Mesendoderm (in vitro differentiated cells): Measurements from ENCODE around the gene ATCAY.

Experiments used
- DNase-seq: peaks from one replicate; pipeline ENCODE4 v3.0.0; 2013
- H2AK5ac ChIP-seq: 2 replicates; pipeline ENCODE4 v1.6.1; 2013; ENCODE audit warnings: low read length, inconsistent platforms
- H2BK120ac ChIP-seq: 2 replicates; pipeline ENCODE4 v1.6.1; 2013; ENCODE audit warnings: low read depth, mild to moderate bottlenecking, low read length, moderate library complexity, mixed read lengths
- H2BK15ac ChIP-seq: replicated peaks from 2 replicates; pipeline ENCODE4 v1.6.1; 2013; ENCODE audit warnings: low read depth, mild to moderate bottlenecking, moderate library complexity
- H2BK5ac ChIP-seq: 2 replicates; pipeline ENCODE4 v1.6.1; 2013; ENCODE audit warnings: low read length, inconsistent platforms
- H3K18ac ChIP-seq: 2 replicates; pipeline ENCODE4 v1.6.1; 2013; ENCODE audit warnings: mild to moderate bottlenecking, low read length, mixed read lengths
- H3K23ac ChIP-seq: one replicate; pipeline ENCODE4 v1.6.1; 2013; ENCODE audit warnings: low read length
- H3K27ac ChIP-seq: 2 replicates; pipeline ENCODE4 v1.5.1; 2013; ENCODE audit warnings: low read depth, mild to moderate bottlenecking, inconsistent platforms, low read length, moderate library complexity
- H3K27me3 ChIP-seq: 2 replicates; pipeline ENCODE4 v1.6.1; 2013; ENCODE audit warnings: low read length, control low read depth, mild to moderate bottlenecking, inconsistent platforms; ENCODE audit not compliant: insufficient read depth, poor library complexity
- H3K36me3 ChIP-seq: 2 replicates; pipeline ENCODE4 v1.6.1; 2013; ENCODE audit warnings: low read length, inconsistent platforms; ENCODE audit not compliant: control insufficient read depth, insufficient read depth
- H3K4ac ChIP-seq: one replicate; pipeline ENCODE4 v1.6.1; 2013; ENCODE audit warnings: low read depth, mild to moderate bottlenecking, low read length, moderate library complexity
- H3K4me1 ChIP-seq: 2 replicates; pipeline ENCODE4 v1.6.1; 2013; ENCODE audit warnings: low read depth, low read length, inconsistent platforms; ENCODE audit not compliant: control insufficient read depth
- H3K4me2 ChIP-seq: 2 replicates; pipeline ENCODE4 v1.6.1; 2013; ENCODE audit warnings: low read length
- H3K4me3 ChIP-seq: 2 replicates; pipeline ENCODE4 v1.5.1; 2013; ENCODE audit warnings: mild to moderate bottlenecking, low read length
- H3K56ac ChIP-seq: one replicate; pipeline ENCODE4 v1.6.1; 2013; ENCODE audit warnings: low read length
- H3K79me1 ChIP-seq: 2 replicates; pipeline ENCODE4 v1.6.1; 2013; ENCODE audit warnings: low read length, inconsistent platforms
- H3K79me2 ChIP-seq: 2 replicates; pipeline ENCODE4 v1.6.1; 2013; ENCODE audit warnings: mild to moderate bottlenecking, low read length; ENCODE audit not compliant: control insufficient read depth, insufficient read depth
- H3K9ac ChIP-seq: 2 replicates; pipeline ENCODE4 v1.6.1; 2013; ENCODE audit warnings: low read length, inconsistent platforms
- H4K5ac ChIP-seq: one replicate; pipeline ENCODE4 v1.6.1; 2013; ENCODE audit warnings: low read length
- H4K8ac ChIP-seq: one replicate; pipeline ENCODE4 v1.6.1; 2013; ENCODE audit warnings: low read depth, mild to moderate bottlenecking, control low read depth, low read length, moderate library complexity
- WGBS: extraction: QIAGEN DNeasy Blood & Tissue Kit; methylation state at CpG from one replicate; pipeline ENCODE4 v1.1.7; 2013; ENCODE audit warnings: low lambda C conversion rate, missing lambda C conversion rate; ENCODE audit not compliant: insufficient coverage; ENCODE audit errors: extremely low coverage; 5-methylcytosine and 5-hydroxymethylcytosine counted together

The ATCAY gene

GRCh38 chr19:3968556-3969434 is 88.3 kb downstream of the ATCAY start:
- no peak overlapping the region for H2BK15ac ChIP-seq
- H4K8ac ChIP-seq: no peak overlapping the region
- H3K9ac ChIP-seq: peak overlapping the region; percentile 80
- WGBS: no CpG with 5 or more reads among the region's 9 CpGs
- no peak overlapping the region for H3K4ac ChIP-seq
- H3K4me3 ChIP-seq: no peak overlapping the region
- H2AK5ac ChIP-seq: no peak overlapping the region
- H3K79me1 ChIP-seq: peaks cover 14% of the 10 kb centered on the region
- peaks cover 4% of the 10 kb centered on the region for H3K4me1 ChIP-seq
- peak overlapping the region; percentile 99 for H3K4me2 ChIP-seq
- no peak overlapping the region for H2BK120ac ChIP-seq
- H3K79me2 ChIP-seq: peaks cover 41% of the 10 kb centered on the region
- H3K36me3 ChIP-seq: peaks cover 6% of the 10 kb centered on the region
- peak overlapping the region; percentile 88 for H3K27ac ChIP-seq
- no peak overlapping the region for H2BK5ac ChIP-seq
- H3K18ac ChIP-seq: peak overlapping the region; percentile 39
- no peaks in the 10 kb centered on the region for H3K27me3 ChIP-seq
- no peak overlapping the region for H4K5ac ChIP-seq
- DNase-seq: peak; percentile 100
- H3K23ac ChIP-seq: no peak overlapping the region
- peak overlapping the region; percentile 69 for H3K56ac ChIP-seq

GRCh38 chr19:3969435-3970312 is 89.2 kb downstream of the ATCAY start:
- Histone ChIP-seq H2BK15ac (no peak overlapping the region), H3K4me2 (peak overlapping the region; percentile 99), H3K4me3 (peak overlapping the region; percentile 75), H3K27me3 (no peaks in the 10 kb centered on the region), H3K9ac (peak overlapping the region; percentile 80), H3K79me2 (peaks cover 41% of the 10 kb centered on the region), H3K23ac (no peak overlapping the region), H2BK120ac (no peak overlapping the region), H3K56ac (peak overlapping the region; percentile 96), H3K4me1 (peaks cover 4% of the 10 kb centered on the region), H3K4ac (no peak overlapping the region), H4K8ac (no peak overlapping the region), H3K27ac (peak overlapping the region; percentile 88), H2AK5ac (no peak overlapping the region), H3K36me3 (peaks cover 5% of the 10 kb centered on the region), H4K5ac (no peak overlapping the region), H2BK5ac (peak overlapping the region; percentile 35), H3K18ac (peak overlapping the region; percentile 39), H3K79me1 (peaks cover 14% of the 10 kb centered on the region)
- DNase-seq: peak; percentile 89
- WGBS: no CpG with 5 or more reads among the region's 23 CpGs

- Histone ChIP-seq H3K27ac (peak overlapping the region; percentile 67), H3K79me1 (peaks cover 14% of the 10 kb centered on the region), H2AK5ac (no peak overlapping the region), H2BK15ac (no peak overlapping the region), H3K36me3 (peaks cover 5% of the 10 kb centered on the region), H3K4me3 (peak overlapping the region; percentile 75), H3K4me1 (peaks cover 4% of the 10 kb centered on the region), H3K18ac (peak overlapping the region; percentile 92), H4K8ac (no peak overlapping the region), H3K27me3 (no peaks in the 10 kb centered on the region), H3K79me2 (peaks cover 41% of the 10 kb centered on the region), H3K23ac (no peak overlapping the region), H2BK120ac (peak overlapping the region; percentile 23), H3K56ac (peak overlapping the region; percentile 96), H2BK5ac (no peak overlapping the region), H3K9ac (peak overlapping the region; percentile 80), H3K4me2 (peak overlapping the region; percentile 99), H3K4ac (peak overlapping the region; percentile 74), H4K5ac (no peak overlapping the region)
- WGBS: no CpG with 5 or more reads among the region's 22 CpGs
- DNase-seq: no peak
Observed at GRCh38 chr19:3970313-3970807, 89.9 kb downstream of the ATCAY start.

- Histone ChIP-seq H2BK5ac (peak within 1 kb of the TSS; percentile 35), H2BK15ac (no peak within 1 kb of the TSS), H3K9ac (peak within 1 kb of the TSS; percentile 80), H3K23ac (no peak within 1 kb of the TSS), H3K36me3 (peaks cover 10% of the 10 kb centered on the region), H3K27ac (peak within 1 kb of the TSS; percentile 88), H4K5ac (no peak within 1 kb of the TSS), H3K79me2 (peaks cover 35% of the 10 kb centered on the region), H3K27me3 (no peaks in the 10 kb centered on the region), H2BK120ac (peak within 1 kb of the TSS; percentile 23), H3K4me3 (peak within 1 kb of the TSS; percentile 75), H3K79me1 (peaks cover 14% of the 10 kb centered on the region), H3K56ac (peak within 1 kb of the TSS; percentile 96), H3K4me2 (peak within 1 kb of the TSS; percentile 99), H3K18ac (peak within 1 kb of the TSS; percentile 92), H3K4ac (peak within 1 kb of the TSS; percentile 74), H4K8ac (no peak within 1 kb of the TSS), H3K4me1 (peaks cover 4% of the 10 kb centered on the region), H2AK5ac (no peak within 1 kb of the TSS)
- no CpG with 5 or more reads among the region's 73 CpGs for WGBS
- peak; percentile 100 for DNase-seq
Observed at GRCh38 chr19:3970808-3971598, 90.5 kb downstream of the ATCAY start, which contains the start of gene DAPK3. Gene DAPK3, minus strand, starts transcription at chr19:3971099. Its CDS starts 1,364 bp downstream, at chr19:3969735.

- Histone ChIP-seq H3K18ac (no peak overlapping the region), H2BK120ac (no peak overlapping the region), H3K4ac (no peak overlapping the region), H3K27me3 (no peaks in the 10 kb centered on the region), H3K4me1 (no peaks in the 10 kb centered on the region), H3K27ac (no peak overlapping the region), H3K4me3 (no peak overlapping the region), H3K79me1 (peaks cover 25% of the 10 kb centered on the region), H4K5ac (no peak overlapping the region), H3K56ac (no peak overlapping the region), H3K9ac (no peak overlapping the region), H4K8ac (no peak overlapping the region), H3K79me2 (peaks cover 30% of the 10 kb centered on the region), H2BK15ac (no peak overlapping the region), H2AK5ac (no peak overlapping the region), H3K36me3 (peaks cover 38% of the 10 kb centered on the region), H3K4me2 (no peak overlapping the region), H3K23ac (no peak overlapping the region), H2BK5ac (no peak overlapping the region)
- WGBS: no CpG with 5 or more reads among the region's 8 CpGs
- DNase-seq: no peak
Observed at GRCh38 chr19:3975144-3975543, 94.7 kb downstream of the ATCAY start.
